Esophagus squamous epithelium (tissue), 5 donors: ENCODE results near the gene SIK3. TPM values are rescaled to one million over a fixed set of nuclear protein-coding genes. Genes with fewer than 3 reads are reported as not detected.

Source experiments
- DNase-seq: peaks from one replicate; lab custom pipeline; 2025; lab: John Stamatoyannopoulos, UW
- H3K27ac ChIP-seq, 4 donors: fragments of 200-600 bp; sonication (generic); one replicate each; pipeline ENCODE4 v1.5.1; 2016 to 2019; ENCODE audit warnings: mild to moderate bottlenecking in 1 of 4
- H3K27me3 ChIP-seq, 4 donors: fragments of 200-600 bp; sonication (generic); 1 replicate in 3 of 4; 2 replicates in 1 of 4; pipeline versions ENCODE4 v1.5.1 to v1.6.0; 2017 to 2021; ENCODE audit warnings: antibody characterized with exemption in 1 of 4
- H3K36me3 ChIP-seq, 3 donors: fragments of 200-600 bp; sonication (generic); one replicate each; pipeline ENCODE4 v1.5.1; 2016 to 2019
- H3K4me1 ChIP-seq, 3 donors: fragments of 200-600 bp; sonication (generic); one replicate each; pipeline ENCODE4 v1.5.1; 2017 to 2019
- H3K4me3 ChIP-seq, 4 donors: fragments of 200-600 bp; sonication (generic); 1 replicate in 3 of 4; 2 replicates in 1 of 4; pipeline ENCODE4 v1.5.1; 2016 to 2019; ENCODE audit warnings: mild to moderate bottlenecking in 2 of 4, moderate library complexity in 1 of 4
- H3K9me3 ChIP-seq, 3 donors: fragments of 200-600 bp; sonication (generic); one replicate each; pipeline ENCODE4 v1.5.1; 2016 to 2019
- POLR2A ChIP-seq, 4 donors: fragments of 450-650 bp; IDR thresholded peaks; one replicate each; pipeline ENCODE4 v1.6.1; 2017; ENCODE audit warnings: antibody characterized with exemption in 4 of 4, mild to moderate bottlenecking in 4 of 4, moderate library complexity in 3 of 4
- WGBS, 2 donors: methylation state at CpG; one replicate each; pipeline ENCODE4 v1.1.5; 2018; 5-methylcytosine and 5-hydroxymethylcytosine counted together
- intact Hi-C: fragments of 100-400 bp; cut with DNase I; formaldehyde crosslinking; loops from one replicate; pipeline ENCODE4 v1.15.0; 2022
- total RNA-seq, 4 donors: library from RNA; depleted of rRNA; stranded (reverse); fragments of >200 nt; gene quantifications; one replicate each; pipeline ENCODE4 v1.1.0, GENCODE V29; 2016
- TF ChIP-seq, protein P1 (sequence below), 6 experiments: fragments of 450-650 bp in 4 of 6; fragments of 200-600 bp in 2 of 6; sonication (generic) in 2 of 6; IDR thresholded peaks; one replicate each; pipeline ENCODE4 v1.5.1; 2016 to 2019; ENCODE audit warnings: antibody characterized with exemption in 6 of 6, mild to moderate bottlenecking in 4 of 6, moderate library complexity in 4 of 6
- donor health status: DM: yes; HTN: yes; CAD: no.

SIK3 gene
- total RNA-seq, 4 donors from 2014 or later, result 16.2 to 35.1 (median 20.3) TPM

- intact Hi-C loops, result no loop called here
- DNase-seq, result no peak
Measured at GRCh38 chr11:117017456-117017855, 80.8 kb downstream of the SIK3 start.

DNA sequence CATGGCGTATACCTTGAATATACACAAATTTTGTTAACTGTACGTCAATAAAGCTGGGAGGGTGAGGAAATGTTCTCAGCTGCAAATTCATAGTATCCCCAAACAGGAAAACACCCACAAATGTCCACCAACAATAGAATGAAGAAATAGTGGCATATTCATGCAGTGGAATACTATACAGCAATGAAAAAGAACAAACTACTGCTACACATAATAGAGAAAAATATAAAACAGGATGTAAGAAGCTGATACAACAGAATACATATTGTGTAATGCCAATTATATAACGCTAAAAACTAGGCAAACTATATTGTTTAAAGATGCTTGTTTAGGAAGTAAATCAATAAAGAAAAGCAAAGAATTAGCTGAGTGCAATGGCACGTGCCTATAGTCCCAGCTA is 81.5 kb downstream of the SIK3 start:
- no peaks in the 10 kb centered on the region for H3K36me3 ChIP-seq
- no peak for TF ChIP-seq POLR2A (IDR thresholded peaks at IDR 0.05)
- TF ChIP-seq, protein P1, sequence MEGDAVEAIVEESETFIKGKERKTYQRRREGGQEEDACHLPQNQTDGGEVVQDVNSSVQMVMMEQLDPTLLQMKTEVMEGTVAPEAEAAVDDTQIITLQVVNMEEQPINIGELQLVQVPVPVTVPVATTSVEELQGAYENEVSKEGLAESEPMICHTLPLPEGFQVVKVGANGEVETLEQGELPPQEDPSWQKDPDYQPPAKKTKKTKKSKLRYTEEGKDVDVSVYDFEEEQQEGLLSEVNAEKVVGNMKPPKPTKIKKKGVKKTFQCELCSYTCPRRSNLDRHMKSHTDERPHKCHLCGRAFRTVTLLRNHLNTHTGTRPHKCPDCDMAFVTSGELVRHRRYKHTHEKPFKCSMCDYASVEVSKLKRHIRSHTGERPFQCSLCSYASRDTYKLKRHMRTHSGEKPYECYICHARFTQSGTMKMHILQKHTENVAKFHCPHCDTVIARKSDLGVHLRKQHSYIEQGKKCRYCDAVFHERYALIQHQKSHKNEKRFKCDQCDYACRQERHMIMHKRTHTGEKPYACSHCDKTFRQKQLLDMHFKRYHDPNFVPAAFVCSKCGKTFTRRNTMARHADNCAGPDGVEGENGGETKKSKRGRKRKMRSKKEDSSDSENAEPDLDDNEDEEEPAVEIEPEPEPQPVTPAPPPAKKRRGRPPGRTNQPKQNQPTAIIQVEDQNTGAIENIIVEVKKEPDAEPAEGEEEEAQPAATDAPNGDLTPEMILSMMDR (IDR thresholded peaks at IDR 0.05), result no peak
- no peak overlapping the region for H3K4me3 ChIP-seq
- no peak overlapping the region for H3K27ac ChIP-seq
- intact Hi-C loops, result no loop called here
- no peak for DNase-seq
- H3K27me3 ChIP-seq, result no peaks in the 10 kb centered on the region
- H3K9me3 ChIP-seq, result no peaks in the 10 kb centered on the region
- peaks cover 8 to 42% (median 11%) of the 10 kb centered on the region in 3 donors for H3K4me1 ChIP-seq
- WGBS, 2 donors, result 94% methylated on average over 4 of the region's 4 CpGs

More at GRCh38 chr11:117017456-117017855, 80.8 kb downstream of the SIK3 start:
- Histone ChIP-seq H3K9me3 (no peaks in the 10 kb centered on the region), H3K36me3 (no peaks in the 10 kb centered on the region), H3K4me1 (peaks cover 8 to 45% (median 10%) of the 10 kb centered on the region in 3 donors), H3K4me3 (no peak overlapping the region), H3K27ac (no peak overlapping the region), H3K27me3 (no peaks in the 10 kb centered on the region)
- TF ChIP-seq, protein P1 (IDR thresholded peaks at IDR 0.05), result no peak
- TF ChIP-seq POLR2A (IDR thresholded peaks at IDR 0.05), result no peak
- WGBS, 2 donors, result 31 to 56% methylated on average over 1 of the region's 1 CpG

- H3K27ac ChIP-seq, result no peak overlapping the region
- no peak for TF ChIP-seq POLR2A (IDR thresholded peaks at IDR 0.05)
- TF ChIP-seq, protein P1 (IDR thresholded peaks at IDR 0.05), result no peak
- H3K4me1 ChIP-seq, result peaks cover 8 to 45% (median 16%) of the 10 kb centered on the region in 3 donors
- intact Hi-C loops, result no loop called here
- H3K36me3 ChIP-seq, result no peaks in the 10 kb centered on the region
- H3K27me3 ChIP-seq, result no peaks in the 10 kb centered on the region
- no peak overlapping the region for H3K4me3 ChIP-seq
- DNase-seq, result no peak
- 80 to 96% methylated on average over 2 to 3 of the region's 6 CpGs for WGBS, 2 donors
- no peaks in the 10 kb centered on the region for H3K9me3 ChIP-seq
Measured at GRCh38 chr11:117016246-117016645, 82.0 kb downstream of the SIK3 start.

GRCh38 chr11:117011541-117011898 is 86.7 kb downstream of the SIK3 start:
- intact Hi-C loops, result no loop called here

GRCh38 chr11:117010808-117011540 is 87.3 kb downstream of the SIK3 start:
- Histone ChIP-seq H3K27ac (no peak overlapping the region), H3K4me3 (no peak overlapping the region), H3K27me3 (no peaks in the 10 kb centered on the region), H3K36me3 (no peaks in the 10 kb centered on the region), H3K9me3 (no peaks in the 10 kb centered on the region), H3K4me1 (peaks cover 3 to 32% (median 15%) of the 10 kb centered on the region in 3 donors)
- intact Hi-C loops, result no loop called here
- 55 to 59% methylated on average over 12 to 14 of the region's 14 CpGs for WGBS, 2 donors
- TF ChIP-seq, protein P1 (IDR thresholded peaks at IDR 0.05), result peak in 1 of 6 experiments; percentile 2
- TF ChIP-seq POLR2A (IDR thresholded peaks at IDR 0.05), result no peak
- no peak for DNase-seq

More at GRCh38 chr11:117011541-117011898, 86.7 kb downstream of the SIK3 start:
- H3K4me1 ChIP-seq, result peaks cover 0 to 26% (median 15%) of the 10 kb centered on the region in 3 donors
- no peak overlapping the region for H3K27ac ChIP-seq
- DNase-seq, result no peak
- no peaks in the 10 kb centered on the region for H3K27me3 ChIP-seq
- no peaks in the 10 kb centered on the region for H3K36me3 ChIP-seq
- no peak overlapping the region for H3K4me3 ChIP-seq
- 75 to 83% methylated on average over 3 of the region's 3 CpGs for WGBS, 2 donors
- H3K9me3 ChIP-seq, result no peaks in the 10 kb centered on the region
- TF ChIP-seq, protein P1 (IDR thresholded peaks at IDR 0.05), result no peak
- no peak for TF ChIP-seq POLR2A (IDR thresholded peaks at IDR 0.05)
